Hematopoietic multipotent progenitor cell treated with erythropoietin and hydrocortisone succinate and interleukin-3 and kit ligand, for 17 days (in vitro differentiated cells): ENCODE data around the gene TEKTIP1.
"Not testable (repeated sequence)": the region's sequence is repeated elsewhere in the genome, so short reads cannot be mapped to it uniquely, and the experiment has no call there.

Experiments used
- DNase-seq: peaks from one replicate; pipeline ENCODE4 v3.0.0-alpha.2; 2015; ENCODE audit warnings: low spot score

Gene TEKTIP1

GRCh38 chr19:3523361-3524077, 15.5 kb upstream of the TEKTIP1 start:
- no peak for DNase-seq

- DNase-seq = no peak
Measured at GRCh38 chr19:3524078-3524842, 14.7 kb upstream of the TEKTIP1 start.

GRCh38 chr19:3524904-3525451, 14.0 kb upstream of the TEKTIP1 start:
- DNase-seq = no peak

GRCh38 chr19:3526507-3527237, 12.3 kb upstream of the TEKTIP1 start:
- no peak for DNase-seq

- DNase-seq = no peak
Measured at GRCh38 chr19:3527238-3527910, 11.6 kb upstream of the TEKTIP1 start.

- DNase-seq = no peak
Measured at GRCh38 chr19:3528080-3528479, 10.9 kb upstream of the TEKTIP1 start.

- no peak for DNase-seq
Measured at GRCh38 chr19:3528539-3529211, 10.3 kb upstream of the TEKTIP1 start.

GRCh38 chr19:3529299-3529698, 9.7 kb upstream of the TEKTIP1 start:
- not testable (repeated sequence) for DNase-seq

- DNase-seq = no peak
Measured at GRCh38 chr19:3530389-3530788, 8.6 kb upstream of the TEKTIP1 start.

GRCh38 chr19:3531716-3532115, 7.3 kb upstream of the TEKTIP1 start:
- no peak for DNase-seq

GRCh38 chr19:3532154-3532786, 6.7 kb upstream of the TEKTIP1 start:
- DNase-seq = no peak

GRCh38 chr19:3533033-3533432, 5.9 kb upstream of the TEKTIP1 start:
- DNase-seq = no peak

- DNase-seq = no peak
Measured at GRCh38 chr19:3533563-3534216, 5.3 kb upstream of the TEKTIP1 start.

GRCh38 chr19:3534375-3535234, 4.4 kb upstream of the TEKTIP1 start:
- no peak for DNase-seq

- DNase-seq = no peak
Measured at GRCh38 chr19:3535235-3535535, 3.8 kb upstream of the TEKTIP1 start.

GRCh38 chr19:3535563-3535965, 3.4 kb upstream of the TEKTIP1 start:
- DNase-seq = no peak

- DNase-seq = no peak
Measured at GRCh38 chr19:3535981-3536380, 3.0 kb upstream of the TEKTIP1 start.

GRCh38 chr19:3536429-3537100, 2.4 kb upstream of the TEKTIP1 start:
- DNase-seq = no peak

GRCh38 chr19:3537101-3537437, 1.9 kb upstream of the TEKTIP1 start:
- no peak for DNase-seq
